Omental fat pad (tissue), 4 donors: ENCODE measurements around the gene RERGL. TPM values are rescaled to one million over a fixed set of nuclear protein-coding genes. Genes with fewer than 3 reads are reported as not detected.
"Not testable (repeated sequence)": the region's sequence is repeated elsewhere in the genome, so short reads cannot be mapped to it uniquely, and the experiment has no call there.

Experiments
- ATAC-seq: fragments of 150-250 bp; one replicate; pipeline ENCODE4 v1.9.1; 2016; ENCODE audit warnings: mild to moderate bottlenecking, moderate library complexity; ENCODE audit not compliant: low FRiP score
- DNase-seq: peaks from one replicate; pipeline ENCODE4 v3.0.0-alpha.2; 2019; ENCODE audit warnings: low spot score
- CTCF ChIP-seq, 3 donors: fragments of 450-650 bp; IDR thresholded peaks; one replicate each; pipeline ENCODE4 v1.5.1; 2016 to 2017; ENCODE audit warnings: antibody characterized with exemption in 3 of 3, mild to moderate bottlenecking in 3 of 3, moderate library complexity in 2 of 3
- total RNA-seq, 4 donors: library from RNA; depleted of rRNA; stranded (reverse); fragments of >200 nt; gene quantifications; one replicate each; pipeline ENCODE4 v1.1.0, GENCODE V29; 2016

Gene RERGL
- total RNA-seq, 4 donors from 2014 or later, result 3.3 to 29.2 (median 3.7) TPM; not detected in 1

- no peak for TF ChIP-seq CTCF (IDR thresholded peaks at IDR 0.05)
- ATAC-seq, result no peak
- DNase-seq, result no peak
Observed at GRCh38 chr12:18071336-18071735, 18.7 kb downstream of the RERGL start.

- ATAC-seq (no peak), DNase-seq (no peak)
- TF ChIP-seq CTCF (IDR thresholded peaks at IDR 0.05), result no peak
Observed at GRCh38 chr12:18068355-18068754, 21.6 kb downstream of the RERGL start.

- DNase-seq (no peak), ATAC-seq (no peak)
- no peak for TF ChIP-seq CTCF (IDR thresholded peaks at IDR 0.05)
Observed at GRCh38 chr12:18066666-18067065, 23.3 kb downstream of the RERGL start.

GRCh38 chr12:18062867-18063266 lies 27.1 kb downstream of the RERGL start:
- not testable (repeated sequence) for ATAC-seq

GRCh38 chr12:18057051-18057450 lies 32.9 kb downstream of the RERGL start:
- no peak for TF ChIP-seq CTCF (IDR thresholded peaks at IDR 0.05)
- no peak for ATAC-seq
- DNase-seq, result no peak

More at GRCh38 chr12:18062867-18063266, 27.1 kb downstream of the RERGL start:
- DNase-seq, result not testable (repeated sequence)

GRCh38 chr12:18054925-18055619 lies 34.9 kb downstream of the RERGL start:
- DNase-seq (no peak), ATAC-seq (no peak)
- no peak for TF ChIP-seq CTCF (IDR thresholded peaks at IDR 0.05)

GRCh38 chr12:18045446-18045992 lies 44.5 kb downstream of the RERGL start:
- no peak for ATAC-seq
- no peak for TF ChIP-seq CTCF (IDR thresholded peaks at IDR 0.05)
- DNase-seq, result no peak

- ATAC-seq, DNase-seq: not testable (repeated sequence)
Observed at GRCh38 chr12:18040060-18040742, 49.8 kb downstream of the RERGL start.
